Measurements from ENCODE around the gene NOTCH1. TPM values are rescaled to one million over a fixed set of nuclear protein-coding genes. Genes with fewer than 3 reads are reported as not detected.

NOTCH1 gene
- total and polyA plus RNA-seq, 2 of the 4 experiments (the other 2 are of a cell fraction) = 1.8 to 6.0 TPM

DNA sequence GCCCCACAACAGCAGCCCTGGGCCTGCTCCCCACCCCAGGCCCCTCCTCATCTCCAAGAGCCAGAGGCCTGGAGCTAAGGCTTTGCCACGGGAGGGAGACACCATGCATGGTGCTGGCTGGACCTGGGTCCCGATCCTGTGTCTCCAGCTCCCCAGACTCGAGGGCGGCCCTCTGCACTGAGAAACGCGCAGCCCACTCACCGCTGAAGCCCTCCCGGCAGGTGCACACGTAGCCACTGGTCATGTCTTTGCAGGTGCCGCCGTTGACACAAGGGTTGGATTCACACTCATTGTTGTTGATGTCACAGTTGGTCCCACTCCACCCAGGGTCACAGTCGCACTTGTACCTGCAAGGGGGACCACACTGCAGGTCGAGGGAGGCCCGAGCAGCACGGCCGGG, 32.7 kb downstream of the NOTCH1 start:
- Histone ChIP-seq H3K18ac (ENCODE audit: low read depth, low read length) (no peak overlapping the region), H3K4me1 (ENCODE audit: control insufficient read depth, insufficient read depth, low read length) (no peaks in the 10 kb centered on the region), H3K14ac (replicated peaks; ENCODE audit: low read depth, low read length) (no peak overlapping the region), H4K91ac (ENCODE audit: insufficient read depth, low read depth, low read length) (no peak overlapping the region), H3K23ac (ENCODE audit: low read depth, low read length) (no peak overlapping the region), H3K4me2 (ENCODE audit: low read depth, low read length) (no peak overlapping the region), H2AK5ac (ENCODE audit: low read depth, low read length) (no peak overlapping the region), H3K36me3 (ENCODE audit: control insufficient read depth, insufficient read depth, low read length) (peaks cover 73% of the 10 kb centered on the region), H2AK9ac (replicated peaks; ENCODE audit: low read depth, low read length, poor library complexity) (no peak overlapping the region), H4K8ac (ENCODE audit: low read depth in 2 of 2, low read length in 2 of 2) (no peak overlapping the region), H3K27ac (ENCODE audit: insufficient read depth, low read length) (no peak overlapping the region), H3K9ac (ENCODE audit: low read depth, low read length) (no peak overlapping the region), H3K27me3 (ENCODE audit: control insufficient read depth, insufficient read depth, low read length) (no peaks in the 10 kb centered on the region), H2BK120ac (ENCODE audit: low read depth, low read length) (no peak overlapping the region), H3K9me1 (ENCODE audit: insufficient read depth, low read length) (no peaks in the 10 kb centered on the region), H3K4ac (ENCODE audit: low read depth, low read length) (no peak overlapping the region), H3K56ac (ENCODE audit: extremely low read depth, insufficient read depth, low read length) (no peak overlapping the region), H3K9me3 (ENCODE audit: control insufficient read depth, insufficient read depth, low read length) (no peaks in the 10 kb centered on the region), H4K5ac (ENCODE audit: low read depth, low read length) (no peak overlapping the region), H2AFZ (replicated peaks; ENCODE audit: low read length, poor library complexity) (no peak overlapping the region), H3K79me1 (ENCODE audit: low read depth in 1 of 2, low read length in 2 of 2) (no peaks in the 10 kb centered on the region), H3K4me3 (ENCODE audit: insufficient read depth, low read depth, low read length) (no peak overlapping the region), H4K20me1 (ENCODE audit: insufficient read depth, low read length) (no peaks in the 10 kb centered on the region), H2BK20ac (ENCODE audit: low read depth, low read length) (no peak overlapping the region), H2BK15ac (ENCODE audit: low read depth, low read length) (no peak overlapping the region), H2BK5ac (ENCODE audit: low read depth, low read length, poor library complexity, severe bottlenecking) (no peak overlapping the region)
- intact Hi-C loops (cut with micrococcal nuclease) (no loop called here), in situ Hi-C loops (cut with MboI; ENCODE audit: low sequenced_read_pairs) (no loop called here), dilution Hi-C loops (cut with HindIII; ENCODE audit: low sequenced_read_pairs, unreplicated experiment) (no loop called here)
- TF ChIP-seq POLR2A (IDR thresholded peaks at IDR 0.05; ENCODE audit: low read depth, low read length) (no peak), RAD21 (IDR thresholded peaks at IDR 0.05; ENCODE audit: low read length) (no peak), CEBPB (IDR thresholded peaks at IDR 0.05; ENCODE audit: low read depth, low read length) (no peak), MAZ (IDR thresholded peaks at IDR 0.05; ENCODE audit: borderline replicate concordance, low read depth, low read length) (no peak), RCOR1 (IDR thresholded peaks at IDR 0.05; ENCODE audit: insufficient replicate concordance, low read length) (no peak), SMC3 (IDR thresholded peaks at IDR 0.05; ENCODE audit: low read depth, low read length) (no peak), MXI1 (IDR thresholded peaks at IDR 0.05; ENCODE audit: borderline replicate concordance, low read depth, low read length) (no peak), CHD1 (IDR thresholded peaks at IDR 0.05; ENCODE audit: low read depth, low read length) (no peak), RFX5 (IDR thresholded peaks at IDR 0.05; ENCODE audit: low read depth, low read length) (no peak), MAFK (IDR thresholded peaks at IDR 0.05; ENCODE audit: low read depth, low read length) (no peak), BHLHE40 (IDR thresholded peaks at IDR 0.05; ENCODE audit: low read depth, low read length) (no peak), NFE2L2 (IDR thresholded peaks at IDR 0.05; ENCODE audit: low read depth, low read length) (no peak)
- TF ChIP-seq, protein P1, sequence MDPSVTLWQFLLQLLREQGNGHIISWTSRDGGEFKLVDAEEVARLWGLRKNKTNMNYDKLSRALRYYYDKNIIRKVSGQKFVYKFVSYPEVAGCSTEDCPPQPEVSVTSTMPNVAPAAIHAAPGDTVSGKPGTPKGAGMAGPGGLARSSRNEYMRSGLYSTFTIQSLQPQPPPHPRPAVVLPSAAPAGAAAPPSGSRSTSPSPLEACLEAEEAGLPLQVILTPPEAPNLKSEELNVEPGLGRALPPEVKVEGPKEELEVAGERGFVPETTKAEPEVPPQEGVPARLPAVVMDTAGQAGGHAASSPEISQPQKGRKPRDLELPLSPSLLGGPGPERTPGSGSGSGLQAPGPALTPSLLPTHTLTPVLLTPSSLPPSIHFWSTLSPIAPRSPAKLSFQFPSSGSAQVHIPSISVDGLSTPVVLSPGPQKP (IDR thresholded peaks at IDR 0.05; ENCODE audit: borderline replicate concordance, low read depth, low read length) = no peak
- TF ChIP-seq, protein P2, sequence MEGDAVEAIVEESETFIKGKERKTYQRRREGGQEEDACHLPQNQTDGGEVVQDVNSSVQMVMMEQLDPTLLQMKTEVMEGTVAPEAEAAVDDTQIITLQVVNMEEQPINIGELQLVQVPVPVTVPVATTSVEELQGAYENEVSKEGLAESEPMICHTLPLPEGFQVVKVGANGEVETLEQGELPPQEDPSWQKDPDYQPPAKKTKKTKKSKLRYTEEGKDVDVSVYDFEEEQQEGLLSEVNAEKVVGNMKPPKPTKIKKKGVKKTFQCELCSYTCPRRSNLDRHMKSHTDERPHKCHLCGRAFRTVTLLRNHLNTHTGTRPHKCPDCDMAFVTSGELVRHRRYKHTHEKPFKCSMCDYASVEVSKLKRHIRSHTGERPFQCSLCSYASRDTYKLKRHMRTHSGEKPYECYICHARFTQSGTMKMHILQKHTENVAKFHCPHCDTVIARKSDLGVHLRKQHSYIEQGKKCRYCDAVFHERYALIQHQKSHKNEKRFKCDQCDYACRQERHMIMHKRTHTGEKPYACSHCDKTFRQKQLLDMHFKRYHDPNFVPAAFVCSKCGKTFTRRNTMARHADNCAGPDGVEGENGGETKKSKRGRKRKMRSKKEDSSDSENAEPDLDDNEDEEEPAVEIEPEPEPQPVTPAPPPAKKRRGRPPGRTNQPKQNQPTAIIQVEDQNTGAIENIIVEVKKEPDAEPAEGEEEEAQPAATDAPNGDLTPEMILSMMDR (conservative IDR thresholded peaks at IDR 0.05; ENCODE audit: low read depth, low read length) = no peak
- TF ChIP-seq, protein P3, sequence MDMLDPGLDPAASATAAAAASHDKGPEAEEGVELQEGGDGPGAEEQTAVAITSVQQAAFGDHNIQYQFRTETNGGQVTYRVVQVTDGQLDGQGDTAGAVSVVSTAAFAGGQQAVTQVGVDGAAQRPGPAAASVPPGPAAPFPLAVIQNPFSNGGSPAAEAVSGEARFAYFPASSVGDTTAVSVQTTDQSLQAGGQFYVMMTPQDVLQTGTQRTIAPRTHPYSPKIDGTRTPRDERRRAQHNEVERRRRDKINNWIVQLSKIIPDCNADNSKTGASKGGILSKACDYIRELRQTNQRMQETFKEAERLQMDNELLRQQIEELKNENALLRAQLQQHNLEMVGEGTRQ (IDR thresholded peaks at IDR 0.05; ENCODE audit: low read depth, low read length) = no peak
- BruUV-seq (replicated peaks) = no TSS peak
- CTCF ChIA-PET = no interaction called here
- POLR2A ChIA-PET (ENCODE audit: unreplicated experiment) = no interaction called here
- WGBS, 2 experiments (ENCODE audit: extremely low coverage in 2 of 2, insufficient read length in 1 of 2) = 94% methylated on average over 12 of the region's 16 CpGs; no CpG with 5 or more reads in 1 of the 2 experiments
- DNase-seq = no peak
- no peak for ATAC-seq (ENCODE audit: low read depth)

Data from IMR-90 (cell line).